ENCODE data around the gene NKG7.

NKG7 gene

GRCh38 chr19:51389143-51389542 is 16.7 kb upstream of the NKG7 start:
- no peak for DNase-seq

GRCh38 chr19:51387924-51388389 is 15.5 kb upstream of the NKG7 start, which contains the start of gene LIM2:
TSS of gene LIM2 (minus strand) at chr19:51387974. CDS start at chr19:51387443, 531 bp downstream.
- no peak for DNase-seq

- DNase-seq: no peak
Measured at GRCh38 chr19:51386882-51387520, 14.5 kb upstream of the NKG7 start.

DNA sequence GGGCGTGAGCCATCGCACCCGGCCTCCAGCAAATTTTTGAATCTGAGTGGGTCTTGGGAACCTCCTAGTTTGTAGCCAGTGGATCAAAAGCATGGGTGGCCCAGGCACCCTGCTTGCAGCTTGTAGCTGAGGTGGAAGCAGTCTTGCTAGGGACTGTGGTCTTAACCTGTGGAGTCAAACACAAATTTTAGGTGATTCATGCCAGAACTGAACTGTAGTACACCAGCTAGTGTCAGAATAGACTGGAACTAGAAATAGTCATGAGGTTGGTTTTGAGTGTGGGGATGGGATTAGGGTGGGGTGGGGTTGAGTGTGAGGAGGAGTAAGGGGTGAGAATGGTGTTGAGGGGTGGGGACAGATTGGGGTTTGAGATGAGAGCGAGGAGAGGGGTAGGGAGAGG is 9.6 kb upstream of the NKG7 start:
- no peak for DNase-seq

- no peak for DNase-seq
Measured at GRCh38 chr19:51380379-51380778, 7.9 kb upstream of the NKG7 start.

DNA sequence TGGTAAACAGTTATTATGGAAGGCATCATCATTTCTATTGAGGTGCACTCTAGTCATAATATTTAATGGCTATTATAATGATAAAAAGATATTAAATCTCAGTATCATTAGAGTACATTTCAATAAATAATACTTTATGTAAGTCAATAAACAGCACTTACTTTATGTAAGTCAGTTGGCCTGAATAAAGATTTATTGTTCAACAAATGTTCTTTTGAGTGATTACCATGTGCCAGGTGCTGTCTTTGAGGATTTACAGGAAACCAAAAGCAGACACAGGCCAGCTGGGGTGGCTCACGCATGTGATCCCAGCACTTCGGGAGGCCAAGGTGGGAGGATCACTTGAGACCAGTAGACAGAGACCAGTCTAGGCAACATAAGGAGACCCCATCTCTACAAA is 5.0 kb upstream of the NKG7 start:
- DNase-seq: no peak

DNA sequence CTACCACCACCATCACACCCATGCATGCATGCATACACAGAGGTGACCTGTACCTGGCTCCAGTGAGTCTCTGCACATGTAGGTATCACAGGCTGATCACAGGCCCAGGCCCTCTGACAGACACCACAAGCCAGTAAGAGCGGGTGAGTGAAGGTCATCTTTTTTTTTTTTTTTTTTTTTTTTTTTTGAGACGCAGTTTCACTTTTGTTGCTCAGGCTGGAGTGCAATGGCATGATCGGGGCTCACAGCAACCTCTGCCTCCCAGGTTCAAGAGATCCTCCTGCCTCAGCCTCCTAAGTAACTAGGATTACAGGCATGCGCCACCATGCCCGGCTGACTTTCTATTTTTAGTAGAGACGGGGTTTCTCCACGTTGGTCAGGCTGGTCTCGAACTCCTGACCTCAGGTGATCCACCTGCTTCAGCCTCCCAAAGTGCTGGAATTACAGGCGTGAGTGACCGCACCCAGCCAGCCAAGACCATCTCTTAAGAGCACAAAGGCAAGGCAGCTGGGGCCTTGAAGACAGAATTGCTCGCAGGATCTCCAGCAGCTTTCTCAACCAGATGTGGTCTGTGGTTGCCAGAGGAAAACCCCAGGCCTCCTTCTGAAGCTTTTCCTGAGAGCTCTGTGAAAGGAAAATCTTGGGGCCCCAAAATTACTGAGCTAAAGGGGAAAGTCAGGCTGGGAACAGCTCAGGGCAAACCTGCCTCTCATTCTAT is 3.2 kb upstream of the NKG7 start:
- DNase-seq: no peak

GRCh38 chr19:51372021-51372648 is 319 bp downstream of the NKG7 start:
- no peak for DNase-seq

DNA sequence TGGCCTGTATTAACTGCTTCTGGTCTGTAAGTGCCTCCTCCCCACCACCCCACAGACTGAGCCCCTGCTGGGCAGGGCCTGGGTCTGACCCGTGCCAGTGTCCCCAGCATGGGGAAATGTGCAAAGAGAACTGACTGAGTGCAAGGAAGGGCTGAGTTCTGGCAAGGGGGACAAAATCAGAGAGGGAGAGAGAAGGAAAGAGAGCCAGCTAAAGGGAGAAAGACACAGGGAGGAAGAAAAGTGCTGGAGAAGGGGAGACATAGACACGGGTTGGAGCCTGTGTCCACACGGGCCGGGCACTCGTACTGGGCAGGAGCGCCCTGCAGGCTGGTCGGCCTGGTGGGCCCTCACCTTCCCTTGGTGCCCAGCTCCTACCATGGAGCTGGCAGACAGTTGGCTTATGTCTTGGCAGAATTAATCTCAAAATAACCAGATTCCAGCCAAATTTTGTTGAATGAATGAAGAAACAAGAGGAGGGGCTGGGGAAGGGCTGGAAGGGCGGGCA is 1.2 kb downstream of the NKG7 start:
- no peak for DNase-seq

DNA sequence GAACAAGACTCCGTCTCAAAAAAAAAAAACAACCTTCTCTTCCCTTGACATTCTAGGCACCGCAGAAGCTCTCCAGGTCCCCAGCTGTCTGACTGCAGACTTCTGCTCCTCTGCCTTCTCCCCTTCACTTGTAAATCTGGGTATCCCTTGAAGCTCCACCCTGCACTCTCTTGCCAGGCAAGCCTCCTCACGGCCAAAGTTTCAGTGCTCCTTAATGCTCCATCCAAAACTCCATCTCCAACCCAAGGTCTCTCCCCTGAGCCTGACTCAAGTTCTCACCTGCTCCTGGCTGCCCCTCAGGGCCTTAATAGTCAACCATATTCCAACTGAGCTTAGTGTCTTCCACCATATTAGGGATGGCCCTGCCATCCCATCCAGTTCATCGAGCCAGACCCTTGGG is 2.2 kb downstream of the NKG7 start:
- DNase-seq: no peak

DNA sequence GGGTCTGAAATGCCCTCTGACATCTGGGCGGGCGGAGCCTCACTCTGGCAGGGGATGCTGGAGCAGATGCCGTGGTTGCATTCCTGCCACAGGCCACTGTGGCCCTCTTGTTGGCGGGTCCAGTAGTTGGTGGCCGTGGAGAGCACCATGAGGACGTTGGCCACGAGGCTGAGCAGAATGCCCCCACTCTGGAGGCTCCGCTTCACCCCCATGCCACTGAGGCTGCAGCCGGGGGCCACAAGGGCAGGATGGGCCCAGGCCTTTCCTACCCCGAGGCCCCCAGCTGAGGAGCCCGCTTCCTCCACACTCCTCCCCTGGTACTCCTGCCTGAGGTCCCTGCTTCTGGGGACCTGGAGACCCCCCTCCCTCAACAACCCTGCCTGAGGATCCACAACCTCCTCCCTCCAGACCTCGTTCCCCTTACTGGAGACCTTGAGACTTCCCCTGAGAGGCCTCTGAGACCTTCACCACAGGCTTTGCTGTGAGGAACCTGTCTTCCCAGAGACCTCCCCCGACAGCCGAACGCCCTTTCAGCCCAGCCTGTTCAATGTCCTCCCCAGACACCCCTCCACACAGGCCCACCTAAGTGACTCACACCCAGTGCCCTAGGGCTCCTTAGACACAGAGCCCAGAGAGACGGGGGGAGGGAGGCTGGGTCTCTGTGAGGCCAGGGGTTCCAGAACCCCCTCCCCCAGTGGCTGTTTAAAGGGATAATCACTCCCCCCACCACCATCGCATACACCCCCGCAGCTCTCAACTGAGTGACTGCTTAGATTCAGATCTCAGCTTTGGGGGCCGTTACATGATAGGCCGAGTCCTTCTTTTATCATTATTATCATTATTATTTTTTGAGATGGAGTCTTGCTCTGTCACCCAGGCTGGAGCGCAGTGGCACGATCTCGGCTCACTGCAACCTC is 3.8 kb downstream of the NKG7 start, which contains the start of gene CLDND2:
CLDND2 (minus strand) TSS at position 638 of the 917 bp plus-strand sequence; CDS start at position 212, 426 bp downstream.
- DNase-seq: peak; percentile 41

- peak; percentile 97 for DNase-seq
Measured at GRCh38 chr19:51367565-51368365, 4.7 kb downstream of the NKG7 start.

- DNase-seq: no peak
Measured at GRCh38 chr19:51367255-51367564, 5.2 kb downstream of the NKG7 start.

DNA sequence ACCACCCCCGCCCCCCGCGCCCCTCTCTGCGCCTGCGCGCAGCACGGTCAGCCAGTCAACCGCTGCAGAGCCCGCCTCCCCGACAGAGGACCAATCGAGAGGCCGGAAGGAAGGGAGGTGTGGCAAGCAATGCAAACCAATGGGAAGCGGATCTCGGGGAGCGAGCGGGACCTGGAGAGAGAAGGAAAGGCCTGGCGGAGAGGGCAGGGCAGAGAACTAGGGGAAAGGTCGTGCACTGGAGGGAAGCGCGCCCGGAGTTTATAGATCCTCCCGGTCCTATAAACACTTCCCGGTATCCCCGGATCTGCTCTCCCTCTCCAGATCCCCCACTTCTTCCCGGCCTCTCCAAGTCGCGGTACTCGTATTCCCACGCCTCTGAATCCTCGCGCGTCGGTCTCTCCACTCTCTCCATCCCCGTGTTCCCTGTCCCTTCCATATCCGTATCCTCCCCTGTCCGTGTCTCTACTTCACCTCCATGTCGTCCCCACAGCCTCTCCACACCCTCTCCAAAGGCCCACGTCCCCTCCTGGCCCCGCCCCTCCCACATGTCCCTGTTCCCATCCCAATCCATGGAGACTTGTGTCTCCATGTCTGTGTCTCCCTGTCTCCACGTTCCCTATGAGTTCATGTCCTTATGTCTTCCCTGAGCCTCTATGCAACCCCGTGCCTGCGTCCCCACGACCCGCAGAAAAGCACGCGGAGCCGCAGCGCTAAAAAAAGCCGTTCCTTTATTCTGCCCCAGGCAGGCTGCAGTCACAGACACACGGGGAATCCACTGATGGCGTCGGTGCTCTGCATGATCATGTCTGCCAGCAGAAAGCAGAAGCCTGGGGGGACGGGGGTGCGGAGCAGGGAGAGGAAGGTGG is 5.8 kb downstream of the NKG7 start:
- DNase-seq: peak; percentile 95

- DNase-seq: no peak
Measured at GRCh38 chr19:51365965-51366388, 6.5 kb downstream of the NKG7 start, which contains the start of gene ETFB. TSS of gene ETFB (minus strand) at chr19:51366388. CDS start at chr19:51366326, 62 bp downstream.

- no peak for DNase-seq
Measured at GRCh38 chr19:51365211-51365964, 7.1 kb downstream of the NKG7 start.

- no peak for DNase-seq
Measured at GRCh38 chr19:51364200-51365106, 8.0 kb downstream of the NKG7 start.

DNA sequence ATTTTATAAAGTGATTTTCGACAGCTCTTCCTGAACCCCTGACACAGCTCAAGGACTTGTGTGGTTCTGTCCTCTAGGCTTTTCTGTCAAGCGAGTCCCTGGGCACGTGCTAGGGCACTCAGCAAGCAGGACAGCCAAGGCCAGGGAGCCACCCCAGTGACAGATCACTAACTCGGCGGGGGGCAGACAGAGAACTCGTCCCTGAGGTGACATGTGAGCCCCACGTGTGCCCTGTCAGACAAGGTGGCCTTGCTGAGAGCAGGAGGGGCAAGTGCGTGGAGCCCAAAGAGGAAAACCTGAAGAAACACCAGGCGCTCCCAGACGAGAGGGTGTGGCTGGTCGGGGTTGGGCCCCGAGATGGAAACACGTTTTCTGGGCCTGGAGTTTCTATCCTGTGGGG is 11.2 kb downstream of the NKG7 start:
- DNase-seq: no peak

- DNase-seq: no peak
Measured at GRCh38 chr19:51359294-51359693, 13.2 kb downstream of the NKG7 start.
